Breast epithelium (tissue), 3 donors: ENCODE results near the gene MPDZ.

Experiments used
- CTCF ChIP-seq, 3 donors: fragments of 450-650 bp; IDR thresholded peaks; one replicate each; pipeline ENCODE4 v1.5.1; 2016 to 2017; ENCODE audit warnings: antibody characterized with exemption in 3 of 3, mild to moderate bottlenecking in 3 of 3, moderate library complexity in 3 of 3
- POLR2A ChIP-seq: fragments of 450-650 bp; IDR thresholded peaks from one replicate; pipeline ENCODE4 v1.6.1; 2016; ENCODE audit warnings: antibody characterized with exemption, mild to moderate bottlenecking, moderate library complexity

- TF ChIP-seq CTCF (IDR thresholded peaks at IDR 0.05) (no peak), POLR2A (no peak)
These were observed 147.5 kb downstream of the MPDZ start for GRCh38 chr9:13131991-13132390.
